Aorta (tissue), 5 donors: ENCODE data around the gene AGPAT3. TPM values are rescaled to one million over a fixed set of nuclear protein-coding genes. Genes with fewer than 3 reads are reported as not detected.
"Not testable (repeated sequence)": the region's sequence is repeated elsewhere in the genome, so short reads cannot be mapped to it uniquely, and the experiment has no call there.

Experiments used
- ATAC-seq: fragments of 200-7000 bp; cut with Tn5 transposase; one replicate; pipeline ENCODE4 v1.9.1; 2022; ENCODE audit warnings: moderate library complexity; ENCODE audit not compliant: low FRiP score
- DNase-seq, 2 donors: peaks; one replicate each; pipeline ENCODE4 v3.0.0-alpha.2; 2020
- H3K27ac ChIP-seq, 2 donors: one replicate each; pipeline ENCODE4 v1.5.1; 2013; ENCODE audit warnings: low read length in 2 of 2, mild to moderate bottlenecking in 2 of 2, moderate library complexity in 2 of 2, control low read depth in 1 of 2, inconsistent platforms in 1 of 2, low read depth in 1 of 2
- H3K27me3 ChIP-seq, 2 donors: one replicate each; pipeline ENCODE4 v1.6.1; 2013; ENCODE audit warnings: control low read depth in 1 of 2, low read length in 1 of 2, mild to moderate bottlenecking in 1 of 2, moderate library complexity in 1 of 2; ENCODE audit not compliant: insufficient read depth in 2 of 2, control insufficient read depth in 1 of 2
- H3K36me3 ChIP-seq, 2 donors: one replicate each; pipeline ENCODE4 v1.6.1; 2013; ENCODE audit warnings: control low read depth in 1 of 2, low read length in 1 of 2, mild to moderate bottlenecking in 1 of 2; ENCODE audit not compliant: insufficient read depth in 2 of 2, control insufficient read depth in 1 of 2
- H3K4me1 ChIP-seq, 2 donors: one replicate each; pipeline ENCODE4 v1.6.1; 2013; ENCODE audit warnings: low read length in 2 of 2, control low read depth in 1 of 2, mild to moderate bottlenecking in 1 of 2, moderate library complexity in 1 of 2; ENCODE audit not compliant: insufficient read depth in 2 of 2, control insufficient read depth in 1 of 2
- H3K4me3 ChIP-seq, 2 donors: one replicate each; pipeline ENCODE4 v1.5.1; 2013; ENCODE audit warnings: low read length in 2 of 2, control low read depth in 1 of 2, mild to moderate bottlenecking in 1 of 2
- H3K9me3 ChIP-seq: one replicate; pipeline ENCODE4 v1.6.1; 2013; ENCODE audit warnings: mild to moderate bottlenecking, low read length; ENCODE audit not compliant: control insufficient read depth
- WGBS, 2 donors: extraction: QIAGEN DNeasy Blood & Tissue Kit; methylation state at CpG; one replicate each; pipeline ENCODE4 v1.1.7; 2013; 5-methylcytosine and 5-hydroxymethylcytosine counted together
- intact Hi-C, 2 donors: fragments of 100-400 bp; cut with DNase I; formaldehyde crosslinking; loops; one replicate each; pipeline versions ENCODE4 v1.14.2 to v1.15.0; 2022
- polyA plus RNA-seq, 2 donors: library from polyadenylated mRNA; stranded (reverse); fragments of 200-250 nt; gene quantifications; one replicate each; pipeline ENCODE4 v1.2.3, GENCODE V29; 2013
- total RNA-seq, 2 donors: library from RNA; stranded (reverse); fragmentation: NEBNext Ultra II Directional; extraction: Animal tissue kit (Norgen Biotek cat#: 25700); gene quantifications; one replicate each; pipeline ENCODE4 v1.2.1, GENCODE V29; 2021
- donor health status: healthy with polysubstance abuse.
- donor health status: Bipolar disorder and iron deficiency.
- donor health status: DM: no; HTN: no; CAD: no.
- donor health status: DM: no; HTN: no; CAD: no.
- donor health status: DM: yes; HTN: yes; CAD: no.

Gene AGPAT3
- total and polyA plus RNA-seq, 4 donors, result 8.3 to 45.5 (median 23.7) TPM

DNA sequence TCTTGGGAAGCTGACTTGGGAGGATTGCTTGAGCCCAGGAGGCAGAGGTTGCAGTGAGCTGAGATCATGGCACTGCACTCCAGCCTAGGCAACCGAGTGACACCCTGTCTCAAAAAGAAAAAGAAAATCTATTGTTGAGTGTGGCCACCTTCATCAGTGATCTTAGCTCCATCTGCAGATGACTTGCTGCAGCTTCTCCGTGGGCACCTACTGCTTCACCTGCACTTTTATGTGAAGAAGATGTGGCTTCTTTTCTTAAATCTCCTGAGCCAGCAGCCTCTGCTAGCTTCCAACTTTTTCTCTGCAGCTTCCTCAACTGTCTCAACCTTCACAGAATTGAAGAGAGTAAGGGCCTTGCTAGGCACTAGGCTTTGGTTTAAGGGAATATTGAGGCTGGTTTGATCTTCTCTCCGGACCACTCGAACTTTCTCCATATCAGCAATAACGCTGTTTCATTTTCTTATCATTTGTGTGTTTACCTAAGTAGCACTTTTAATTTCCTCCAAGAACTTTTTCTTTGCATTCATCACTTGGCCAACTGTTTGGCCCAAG lies 28.0 kb downstream of the AGPAT3 start:
- Histone ChIP-seq H3K4me1 (no peaks in the 10 kb centered on the region), H3K4me3 (no peak overlapping the region), H3K36me3 (no peaks in the 10 kb centered on the region), H3K27ac (no peak overlapping the region), H3K9me3 (no peaks in the 10 kb centered on the region), H3K27me3 (no peaks in the 10 kb centered on the region)
- no peak for DNase-seq
- WGBS, 2 donors, result 93% methylated on average over 5 of the region's 5 CpGs
- intact Hi-C loops, result no loop called here
- no peak for ATAC-seq

DNA sequence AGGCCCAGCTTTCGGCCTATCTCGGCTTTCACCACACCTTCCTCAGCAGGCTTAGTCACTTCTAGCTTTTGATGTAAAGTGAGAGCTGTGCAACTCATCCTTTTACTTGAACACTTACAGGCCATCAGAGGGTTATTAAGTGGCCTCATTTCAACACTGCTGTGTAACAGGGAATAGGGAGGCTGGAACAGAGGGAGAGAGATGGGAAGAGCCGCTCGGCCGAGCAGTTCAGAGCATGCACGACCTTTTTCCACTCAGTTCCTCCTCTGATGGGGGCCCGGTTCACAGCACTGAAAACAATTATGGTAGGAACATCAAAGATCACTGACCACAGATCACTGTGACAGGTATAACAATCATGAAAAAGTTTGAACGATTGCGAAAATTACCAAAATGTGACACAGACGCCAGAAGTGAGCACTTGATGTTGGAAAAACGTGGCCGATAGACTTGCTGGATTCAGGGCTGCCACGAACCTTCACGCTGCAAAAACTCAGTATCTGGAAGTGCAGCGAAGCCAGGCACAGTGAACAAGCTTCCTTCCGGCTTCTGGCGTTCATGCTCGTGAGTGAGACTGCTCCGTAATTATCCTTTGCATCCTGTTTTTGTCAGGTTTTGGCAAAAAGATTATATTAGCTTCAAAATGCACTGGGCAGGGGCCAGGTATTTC lies 28.6 kb downstream of the AGPAT3 start:
- no peak overlapping the region for H3K4me3 ChIP-seq

DNA sequence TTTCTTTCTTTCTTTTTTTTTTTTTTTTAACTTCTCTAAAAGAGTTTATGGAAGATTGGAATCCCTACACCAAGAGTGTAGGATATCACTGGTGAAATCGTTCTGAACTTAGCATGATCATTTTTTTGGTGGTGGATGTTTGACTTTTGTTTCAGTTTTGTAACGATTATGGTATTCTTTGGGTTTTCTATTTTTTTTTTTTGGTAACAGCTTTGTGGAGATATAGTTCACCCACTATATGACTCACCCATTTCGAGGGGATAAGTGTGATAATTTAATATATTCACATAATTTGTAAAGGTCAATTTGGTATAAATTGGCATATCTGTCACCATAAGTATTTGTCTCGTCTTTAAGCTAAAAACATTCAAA lies 29.2 kb downstream of the AGPAT3 start:
- ATAC-seq (no peak), DNase-seq (no peak)
- H3K27ac ChIP-seq, result no peak overlapping the region
- intact Hi-C loops, result no loop called here
- no peaks in the 10 kb centered on the region for H3K27me3 ChIP-seq
- WGBS, 2 donors, result 75 to 77% methylated on average over 4 of the region's 4 CpGs
- no peaks in the 10 kb centered on the region for H3K4me1 ChIP-seq
- H3K4me3 ChIP-seq, result no peak overlapping the region
- peaks cover 1% of the 10 kb centered on the region for H3K9me3 ChIP-seq
- H3K36me3 ChIP-seq, result no peaks in the 10 kb centered on the region

More for the DNA sequence above, 28.6 kb downstream of the AGPAT3 start:
- Histone ChIP-seq H3K36me3 (no peaks in the 10 kb centered on the region), H3K9me3 (no peaks in the 10 kb centered on the region), H3K4me1 (no peaks in the 10 kb centered on the region), H3K27ac (no peak overlapping the region), H3K27me3 (no peaks in the 10 kb centered on the region)
- ATAC-seq (no peak), DNase-seq (no peak)
- intact Hi-C loops, result no loop called here
- 86 to 88% methylated on average over 19 of the region's 19 CpGs for WGBS, 2 donors

DNA sequence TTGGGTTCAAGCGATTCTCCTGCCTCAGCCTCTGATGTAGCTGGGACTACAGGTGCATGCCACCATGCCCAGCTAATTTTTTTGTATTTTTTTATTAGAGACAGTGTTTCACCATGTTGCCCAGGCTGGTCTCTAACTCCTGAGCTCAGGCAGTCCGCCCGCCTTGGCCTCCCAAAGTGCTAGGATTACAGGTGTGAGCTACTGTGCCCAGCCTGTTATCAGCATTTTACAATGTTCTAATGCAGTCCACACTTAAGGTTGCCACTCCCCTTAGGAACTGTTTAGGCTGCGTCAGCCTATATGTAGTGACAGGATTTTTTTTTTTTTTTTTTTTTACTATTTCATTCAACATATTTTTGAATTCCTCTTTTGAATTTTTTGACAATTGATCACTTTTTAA lies 30.2 kb downstream of the AGPAT3 start:
- Histone ChIP-seq H3K9me3 (peaks cover 1% of the 10 kb centered on the region), H3K27me3 (no peaks in the 10 kb centered on the region), H3K4me3 (no peak overlapping the region), H3K27ac (no peak overlapping the region), H3K36me3 (no peaks in the 10 kb centered on the region), H3K4me1 (no peaks in the 10 kb centered on the region)
- DNase-seq, result no peak
- intact Hi-C loops, result no loop called here
- WGBS, 2 donors, result 95 to 98% methylated on average over 4 of the region's 4 CpGs
- ATAC-seq, result no peak

DNA sequence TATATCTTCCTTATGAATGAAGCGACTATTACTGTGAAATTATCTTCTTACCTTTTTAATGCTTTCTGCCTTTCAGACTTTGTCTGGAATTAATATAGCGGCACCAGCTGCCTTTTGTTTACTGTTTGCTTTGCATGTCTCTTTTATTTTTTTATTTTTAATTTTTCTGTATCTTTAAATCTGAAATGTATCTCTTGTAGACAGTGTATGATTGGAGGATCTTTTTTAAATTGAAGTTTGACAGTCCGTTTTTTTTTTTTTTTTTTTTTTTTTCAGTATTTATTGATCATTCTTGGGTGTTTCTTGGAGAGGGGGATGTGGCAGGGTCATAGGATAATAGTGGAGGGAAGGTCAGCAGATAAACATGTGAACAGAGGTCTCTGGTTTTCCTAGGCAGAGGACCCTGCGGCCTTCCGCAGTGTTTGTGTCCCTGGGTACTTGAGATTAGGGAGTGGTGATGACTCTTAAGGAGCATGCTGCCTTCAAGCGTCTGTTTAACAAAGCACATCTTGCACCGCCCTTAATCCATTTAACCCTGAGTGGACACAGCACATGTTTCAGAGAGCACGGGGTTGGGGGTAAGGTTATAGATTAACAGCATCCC lies 31.8 kb downstream of the AGPAT3 start:
- intact Hi-C loops, ATAC-seq, H3K4me3 ChIP-seq: not testable (repeated sequence)

DNA sequence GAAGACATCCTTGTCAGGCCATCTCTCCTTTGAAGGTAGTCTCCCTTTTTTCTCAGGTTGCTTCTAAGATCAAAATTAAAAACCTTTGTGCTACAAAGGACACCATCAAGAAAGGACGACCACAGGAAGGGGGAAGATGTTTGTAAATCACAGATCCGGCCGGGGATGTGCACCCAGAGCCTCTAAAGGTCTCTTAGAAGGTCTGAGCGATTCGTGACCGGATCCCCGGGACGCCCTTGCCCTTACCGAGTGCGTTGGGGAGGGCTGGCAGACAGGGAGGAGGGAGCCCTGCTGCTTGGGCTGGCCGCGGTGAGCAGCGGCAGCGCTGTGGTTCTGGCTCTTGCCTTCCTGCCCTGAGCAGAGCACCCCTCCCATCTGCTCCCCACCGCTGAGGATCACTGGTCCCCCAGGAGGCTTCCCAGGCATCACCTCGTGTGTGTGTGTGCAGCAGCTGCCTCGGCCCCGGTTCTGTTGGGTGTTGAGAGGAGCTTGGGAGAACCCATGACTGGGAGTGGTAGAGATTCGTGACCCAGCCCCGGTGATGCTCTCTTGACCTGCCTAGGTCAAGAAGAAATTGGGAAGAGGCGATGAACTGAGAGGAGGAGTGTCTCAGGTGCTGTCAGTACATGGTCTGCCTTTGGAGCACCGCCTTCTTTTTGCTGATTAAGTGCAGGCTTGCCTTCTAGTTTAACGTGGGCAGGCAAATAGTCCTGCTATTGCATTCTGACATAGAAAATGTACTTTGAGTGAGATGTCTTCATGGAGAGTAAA lies 34.5 kb downstream of the AGPAT3 start:
- Histone ChIP-seq H3K4me1 (no peaks in the 10 kb centered on the region), H3K27me3 (no peaks in the 10 kb centered on the region), H3K27ac (no peak overlapping the region), H3K9me3 (peaks cover 1% of the 10 kb centered on the region), H3K36me3 (no peaks in the 10 kb centered on the region), H3K4me3 (no peak overlapping the region)
- DNase-seq (peak in 1 of 2 donors; percentile 68), ATAC-seq (peak; percentile 22)
- 94 to 95% methylated on average over 23 of the region's 23 CpGs for WGBS, 2 donors
- intact Hi-C loops, result no loop called here

More for the DNA sequence above, 31.8 kb downstream of the AGPAT3 start:
- DNase-seq, H3K27me3 ChIP-seq, H3K4me1 ChIP-seq, H3K9me3 ChIP-seq, H3K27ac ChIP-seq, H3K36me3 ChIP-seq: not testable (repeated sequence)
- 95 to 97% methylated on average over 3 to 4 of the region's 8 CpGs for WGBS, 2 donors

DNA sequence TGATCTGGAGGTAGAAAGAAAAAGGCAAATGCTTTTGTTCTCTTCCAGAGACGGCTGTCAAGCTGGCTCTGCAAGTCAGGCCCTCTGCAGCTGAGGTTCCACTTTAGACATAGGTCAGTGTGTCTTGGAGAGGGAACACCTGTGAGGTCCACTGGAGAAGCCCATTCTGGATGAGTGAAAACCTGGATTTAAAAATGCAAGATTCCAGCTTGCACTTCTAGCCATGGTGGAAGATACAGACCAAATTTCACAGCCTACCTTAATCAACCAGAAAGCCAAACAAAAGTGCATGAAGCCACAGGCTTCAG lies 35.0 kb downstream of the AGPAT3 start:
- Histone ChIP-seq H3K27me3 (no peaks in the 10 kb centered on the region), H3K9me3 (peaks cover 1% of the 10 kb centered on the region), H3K4me3 (no peak overlapping the region), H3K27ac (no peak overlapping the region), H3K4me1 (no peaks in the 10 kb centered on the region), H3K36me3 (no peaks in the 10 kb centered on the region)
- intact Hi-C loops, result no loop called here
- ATAC-seq (no peak), DNase-seq (no peak)
- WGBS, 2 donors, result 93 to 96% methylated on average over 1 of the region's 1 CpG

DNA sequence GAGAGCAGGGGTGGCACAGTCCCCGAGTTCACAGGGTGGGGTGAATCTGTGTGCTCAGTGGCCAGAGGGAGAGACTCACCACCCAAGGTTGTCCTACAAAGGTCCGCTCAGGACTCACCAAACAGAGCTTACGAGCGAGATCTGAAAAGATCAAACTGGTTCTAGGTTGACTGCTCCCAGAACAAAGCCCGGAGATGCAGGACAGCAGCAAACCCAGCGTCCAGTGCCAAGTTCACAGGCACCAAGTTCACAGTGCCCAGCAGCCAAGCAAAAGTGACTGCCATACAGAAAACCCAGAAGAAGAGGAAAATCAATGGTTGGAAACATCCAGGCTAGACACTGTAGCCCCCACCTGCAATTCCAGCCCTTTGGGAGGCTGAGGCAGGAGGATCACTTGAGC lies 35.7 kb downstream of the AGPAT3 start:
- intact Hi-C loops, result no loop called here
- WGBS, 2 donors, result 91 to 92% methylated on average over 6 of the region's 6 CpGs
- DNase-seq, result peak in 1 of 2 donors; percentile 33

More for the DNA sequence above, 35.7 kb downstream of the AGPAT3 start:
- no peaks in the 10 kb centered on the region for H3K4me1 ChIP-seq
- no peak for ATAC-seq
- H3K27me3 ChIP-seq, result no peaks in the 10 kb centered on the region
- H3K27ac ChIP-seq, result no peak overlapping the region
- no peak overlapping the region for H3K4me3 ChIP-seq
- peaks cover 1% of the 10 kb centered on the region for H3K9me3 ChIP-seq
- H3K36me3 ChIP-seq, result no peaks in the 10 kb centered on the region
